ENCODE results near the gene DBX1.

DBX1 gene

GRCh38 chr11:20120134-20120925 is 39.9 kb downstream of the DBX1 start:
- DNase-seq: no peak

- DNase-seq: no peak
These were observed 41.0 kb downstream of the DBX1 start for GRCh38 chr11:20119315-20119714.

GRCh38 chr11:20118209-20118608 is 42.1 kb downstream of the DBX1 start:
- DNase-seq: no peak

GRCh38 chr11:20117291-20117690 is 43.0 kb downstream of the DBX1 start:
- DNase-seq: no peak

- no peak for DNase-seq
These were observed 43.5 kb downstream of the DBX1 start for GRCh38 chr11:20116825-20117224.

- DNase-seq: no peak
These were observed 45.7 kb downstream of the DBX1 start for GRCh38 chr11:20114588-20114987.

- no peak for DNase-seq
These were observed 47.2 kb downstream of the DBX1 start for GRCh38 chr11:20113149-20113438.

GRCh38 chr11:20112291-20113148 is 47.8 kb downstream of the DBX1 start:
- peak in 1 of 5 donors; percentile 7 for DNase-seq

- no peak for DNase-seq
These were observed 48.4 kb downstream of the DBX1 start for GRCh38 chr11:20111871-20112270.

- peak in 2 of 5 donors; percentile 12 to 45 for DNase-seq
These were observed 49.2 kb downstream of the DBX1 start for GRCh38 chr11:20110908-20111669.

- no peak for DNase-seq
These were observed 50.4 kb downstream of the DBX1 start for GRCh38 chr11:20109731-20110445.

Measured in T-helper 1 cell (primary cell).